NCI-H1092 (cell line): ENCODE results near the gene TAS2R60.
"Not testable (repeated sequence)": the region's sequence is repeated elsewhere in the genome, so short reads cannot be mapped to it uniquely, and the experiment has no call there.

ENCODE experiments used
- DNase-seq: peaks from one replicate; lab custom pipeline; 2025; lab: John Stamatoyannopoulos, UW

The TAS2R60 gene

GRCh38 chr7:143444063-143444782, 970 bp downstream of the TAS2R60 start:
- no peak for DNase-seq

- no peak for DNase-seq
Observed at GRCh38 chr7:143444785-143445184, 1.5 kb downstream of the TAS2R60 start.

DNA sequence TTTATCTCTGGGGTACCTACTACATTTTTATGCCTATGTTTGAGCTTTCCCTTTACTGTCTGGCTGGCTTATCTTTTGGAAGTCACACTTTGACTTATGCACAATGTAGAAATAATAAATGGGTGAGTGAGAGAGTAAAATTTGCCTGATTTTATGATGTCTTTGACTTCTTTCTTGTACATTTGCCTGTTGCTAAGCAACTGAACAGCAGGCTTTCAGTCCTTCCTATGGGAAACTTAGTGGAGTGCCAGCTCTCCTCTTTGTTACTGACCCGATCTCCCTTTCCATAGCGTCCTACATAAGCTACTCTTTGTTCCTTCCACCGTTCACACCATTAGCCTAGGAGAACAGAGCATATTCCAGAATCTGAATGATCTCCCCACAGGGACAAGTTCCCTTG, 4.2 kb downstream of the TAS2R60 start:
- DNase-seq = no peak

DNA sequence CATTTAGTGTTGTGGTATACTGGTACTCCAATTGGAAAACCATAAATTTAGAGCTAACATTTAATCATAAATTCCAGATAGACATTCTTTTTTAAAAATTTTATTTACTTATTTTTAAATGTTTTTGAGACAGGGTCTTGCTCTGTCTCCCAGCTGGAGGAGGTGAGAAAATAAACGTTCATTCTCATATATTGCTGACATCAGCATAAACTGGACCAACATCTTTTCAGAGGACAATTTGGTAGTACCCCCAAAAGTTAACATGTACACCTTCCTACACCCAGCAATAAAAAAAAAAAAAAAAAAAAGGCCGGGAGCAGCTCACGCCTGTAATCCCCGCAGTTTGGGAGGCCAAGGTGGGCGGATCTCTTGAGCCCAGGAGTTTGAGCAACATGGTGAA, 5.2 kb downstream of the TAS2R60 start:
- DNase-seq = no peak

DNA sequence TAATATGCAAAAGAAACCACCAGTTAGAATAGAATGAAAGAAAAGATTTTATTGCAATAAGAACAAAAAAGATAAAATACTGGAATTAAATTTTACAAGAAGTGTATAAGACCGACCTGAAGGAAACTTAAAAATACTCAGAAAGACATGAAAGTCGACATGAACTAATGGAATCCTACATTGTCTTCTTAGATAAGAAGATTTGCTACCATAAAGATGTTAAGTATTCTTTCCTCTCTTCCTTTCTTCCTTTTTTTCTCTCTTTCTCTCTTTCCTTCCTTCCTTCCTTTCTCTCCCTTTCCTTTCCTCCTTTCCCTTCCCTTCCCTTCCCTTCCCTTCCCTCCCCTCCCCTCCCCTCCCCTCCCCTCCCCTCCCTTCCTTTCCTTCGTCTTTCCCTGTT, 6.5 kb downstream of the TAS2R60 start:
- DNase-seq = no peak

- DNase-seq = no peak
Observed at GRCh38 chr7:143451122-143451521, 7.9 kb downstream of the TAS2R60 start.

- DNase-seq = no peak
Observed at GRCh38 chr7:143451746-143452145, 8.5 kb downstream of the TAS2R60 start.

DNA sequence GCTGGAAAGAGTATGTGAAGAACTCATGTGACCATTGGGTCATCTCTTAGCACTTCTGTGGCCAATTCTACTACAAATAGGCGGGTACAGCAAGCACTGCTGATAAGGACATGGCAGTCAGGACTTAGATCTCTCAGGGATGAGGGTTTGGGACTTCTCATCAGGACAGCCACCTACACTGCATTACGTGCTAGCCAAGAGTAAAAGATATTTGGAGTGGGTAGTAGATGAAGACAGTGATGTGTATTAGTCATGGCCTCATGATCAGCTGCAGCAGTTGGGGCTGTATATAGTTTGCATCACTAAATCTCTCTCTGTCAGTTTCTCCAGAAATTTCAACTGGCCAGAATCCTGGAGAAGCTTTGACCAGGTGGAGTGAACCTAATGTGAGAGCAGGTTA, 9.2 kb downstream of the TAS2R60 start:
- no peak for DNase-seq

GRCh38 chr7:143454091-143454680, 10.9 kb downstream of the TAS2R60 start:
- DNase-seq = no peak

DNA sequence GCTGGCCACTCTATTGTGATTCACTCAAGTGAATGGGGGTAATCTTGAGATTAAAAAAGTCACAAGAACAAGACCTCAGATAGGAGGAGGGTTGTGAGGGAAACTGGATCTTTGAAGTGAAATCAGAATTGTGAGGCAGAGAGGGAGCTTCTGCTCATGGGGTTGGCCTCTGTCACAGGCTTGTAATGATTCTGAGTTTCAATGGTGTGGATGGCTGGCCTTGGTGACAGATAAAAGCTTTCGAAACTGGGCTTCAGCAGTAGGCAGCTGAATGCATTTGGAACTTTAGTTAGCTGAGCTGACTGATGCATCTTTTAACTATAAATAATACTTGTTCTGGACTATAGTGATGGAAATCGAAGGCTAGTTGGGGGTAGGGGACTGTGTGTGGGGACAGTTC, 12.2 kb downstream of the TAS2R60 start:
- no peak for DNase-seq

- no peak for DNase-seq
Observed at GRCh38 chr7:143455942-143456341, 12.7 kb downstream of the TAS2R60 start.

DNA sequence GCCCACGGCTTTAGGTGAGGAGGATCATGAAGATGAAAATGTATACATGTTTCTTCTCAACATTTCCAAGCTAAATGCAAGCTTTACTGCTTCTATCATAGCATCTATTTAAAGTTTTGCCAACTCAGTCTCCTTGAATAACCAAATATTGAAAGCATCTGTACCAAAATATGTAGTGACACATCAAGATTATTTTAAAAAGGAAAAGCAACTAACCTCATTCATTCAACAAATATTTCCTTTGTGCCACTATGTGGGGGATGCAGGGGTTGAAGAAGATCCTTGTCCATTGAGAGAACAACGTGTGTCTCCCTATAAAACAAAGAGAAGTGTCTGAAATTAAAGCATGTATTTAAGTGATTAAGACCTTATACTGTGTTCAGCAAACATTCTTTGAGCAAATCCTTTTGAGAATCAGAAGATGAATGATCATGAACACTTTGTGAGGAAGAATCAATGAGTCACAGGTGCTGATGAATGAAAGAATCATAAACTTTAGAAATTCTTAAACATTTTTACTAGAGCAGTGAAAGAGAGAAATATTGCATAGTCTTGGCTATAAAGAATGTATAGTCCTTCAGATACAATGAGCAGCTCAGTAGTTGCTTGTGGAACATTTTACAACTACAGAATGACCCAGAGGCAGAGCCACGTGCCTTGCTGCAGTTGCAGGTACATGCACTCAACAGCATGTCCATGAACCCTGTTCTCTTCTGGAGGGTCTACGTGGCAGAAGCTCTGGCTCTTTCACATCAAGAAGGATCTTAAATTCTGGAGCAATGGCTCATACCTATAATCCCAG, 13.9 kb downstream of the TAS2R60 start:
- DNase-seq = no peak

DNA sequence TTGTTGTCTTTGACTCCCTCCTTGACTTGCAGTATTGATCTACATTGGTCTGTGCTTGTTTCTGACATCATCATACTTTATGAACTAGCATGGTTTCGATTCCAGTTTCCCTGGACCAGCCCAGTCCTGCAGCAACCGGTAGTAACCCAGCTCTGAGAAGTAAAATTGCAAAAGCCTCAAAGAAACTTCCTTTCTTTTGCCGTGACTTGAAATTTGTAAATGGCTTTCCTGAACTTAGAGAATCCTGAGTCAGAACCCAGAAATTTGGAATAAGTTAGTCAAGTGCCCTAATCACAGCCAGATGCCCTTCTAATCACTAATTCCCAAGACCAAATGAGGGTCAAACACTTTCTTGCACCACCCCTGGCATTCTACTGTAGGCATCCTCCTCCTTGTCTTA, 15.0 kb downstream of the TAS2R60 start:
- DNase-seq = no peak

DNA sequence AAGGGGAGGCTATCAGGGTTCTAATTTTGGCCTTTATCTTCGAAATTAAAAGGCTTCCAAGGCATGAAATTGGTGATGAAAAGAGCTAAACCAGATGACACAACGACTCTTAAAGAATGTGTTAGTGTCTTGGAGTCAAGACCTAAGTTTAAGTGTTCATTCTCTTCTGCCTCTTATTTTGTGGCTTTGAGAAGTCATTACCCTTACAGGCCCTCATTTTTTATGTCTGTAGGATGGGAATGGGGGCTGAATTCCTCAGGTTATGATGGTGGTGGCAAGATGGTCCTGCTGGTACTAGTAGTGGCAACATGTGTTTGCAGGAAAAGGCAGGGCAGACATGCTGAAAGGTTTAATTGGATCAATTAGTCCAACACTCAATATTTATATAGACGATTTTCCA, 15.4 kb downstream of the TAS2R60 start:
- DNase-seq = no peak

DNA sequence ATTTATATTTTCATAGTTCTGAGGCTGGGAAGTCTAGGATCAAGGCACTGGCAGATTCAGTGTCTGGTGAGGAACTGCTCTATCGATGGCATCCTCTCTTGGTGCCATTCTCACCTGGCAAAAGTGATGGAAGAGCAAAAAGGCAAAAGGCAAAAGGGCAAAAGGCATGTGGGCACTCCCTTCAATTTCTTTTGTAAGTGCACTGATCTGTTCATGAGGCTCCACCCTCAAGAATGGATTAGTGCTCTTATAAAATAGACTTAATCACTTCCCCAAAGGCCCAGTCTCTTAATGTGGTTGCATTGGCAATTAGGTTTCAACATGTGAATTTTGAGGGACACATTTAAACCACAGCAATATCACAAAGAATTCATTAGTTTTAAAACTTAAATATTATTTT, 16.1 kb downstream of the TAS2R60 start:
- no peak for DNase-seq

GRCh38 chr7:143460271-143460979, 17.2 kb downstream of the TAS2R60 start:
- no peak for DNase-seq

GRCh38 chr7:143462045-143462444, 18.8 kb downstream of the TAS2R60 start:
- no peak for DNase-seq

GRCh38 chr7:143463556-143463955, 20.3 kb downstream of the TAS2R60 start:
- DNase-seq = no peak

DNA sequence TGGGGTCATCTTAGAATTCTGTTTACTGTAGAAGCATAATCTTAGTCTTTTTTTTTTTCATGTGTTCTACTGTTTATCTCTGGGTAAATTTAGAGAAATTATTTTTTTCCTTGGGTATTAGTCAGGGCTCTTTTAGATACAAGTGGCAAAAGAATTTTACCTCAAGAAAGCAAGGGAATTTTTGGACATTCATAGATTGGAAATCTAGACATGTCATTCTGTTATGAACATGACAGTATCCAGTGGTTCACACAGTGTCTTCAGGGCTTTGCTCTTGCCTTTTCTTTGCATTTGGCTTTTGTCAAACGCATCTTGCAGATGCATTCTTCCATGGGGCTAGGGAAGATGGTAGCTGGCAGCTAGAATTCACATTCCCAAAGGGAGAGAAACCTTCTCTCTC, 20.7 kb downstream of the TAS2R60 start:
- no peak for DNase-seq

DNA sequence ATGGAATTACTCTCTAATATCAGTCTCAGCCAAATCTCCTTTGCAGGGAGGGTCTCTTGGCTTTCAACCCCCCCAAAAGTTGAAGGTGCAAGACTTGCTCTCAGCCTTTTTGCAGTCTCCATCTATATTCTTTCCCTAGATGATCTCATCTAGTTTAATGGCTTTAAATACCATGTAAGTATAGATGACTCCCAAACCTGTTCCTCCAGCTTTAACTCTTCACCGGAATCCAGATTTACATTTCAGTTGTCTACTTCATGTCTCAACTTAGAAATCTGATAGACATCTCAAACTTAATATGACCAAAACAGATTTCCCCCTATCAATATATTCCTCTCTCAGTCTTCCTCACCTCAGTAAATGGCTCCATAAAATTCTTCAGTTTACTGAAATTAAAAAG, 24.5 kb downstream of the TAS2R60 start:
- no peak for DNase-seq

- not testable (repeated sequence) for DNase-seq
Observed at GRCh38 chr7:143472071-143472689, 28.9 kb downstream of the TAS2R60 start.

GRCh38 chr7:143477501-143478150, 34.4 kb downstream of the TAS2R60 start, which contains the start of gene TAS2R41:
Gene TAS2R41, plus strand, starts transcription at chr7:143477873. Its CDS starts 0 bp downstream, at chr7:143477873.
- DNase-seq = no peak
